A549 (cell line): ENCODE measurements around the gene PI4K2A.

Experiments
- CBX8 ChIP-seq: fragments of 200-600 bp; sonication (generic); IDR thresholded peaks from 2 replicates; pipeline ENCODE4 v1.6.1; 2016
- CHD2 ChIP-seq: fragments of 150-350 bp; IDR thresholded peaks from 2 replicates; pipeline ENCODE4 v1.6.1; 2014; ENCODE audit warnings: low read length; ENCODE audit not compliant: partially characterized antibody
- KDM5A ChIP-seq: fragments of 200-600 bp; sonication (generic); IDR thresholded peaks from 2 replicates; pipeline ENCODE4 v1.6.1; 2016; ENCODE audit warnings: antibody characterized with exemption, mild to moderate bottlenecking
- MAFK ChIP-seq: fragments of 450-650 bp; IDR thresholded peaks from 2 replicates; pipeline ENCODE4 v1.6.1; 2014; ENCODE audit not compliant: partially characterized antibody
- NR3C1 ChIP-seq: fragments of >200 bp; sonication (Bioruptor Twin); formaldehyde crosslinking; IDR thresholded peaks from 3 replicates; pipeline ENCODE4 v1.6.1; 2017
- POLR2A ChIP-seq: IDR thresholded peaks from 2 replicates; pipeline ENCODE4 v1.6.1; 2012; ENCODE audit warnings: mild to moderate bottlenecking, low read length
- RAD21 ChIP-seq, 2 experiments: fragments of >200 bp in 1 of 2; sonication (Bioruptor Twin) in 1 of 2; formaldehyde crosslinking in 1 of 2; IDR thresholded peaks in 1 of 2; conservative IDR thresholded peaks in 1 of 2; 2 replicates in 1 of 2; 3 replicates in 1 of 2; pipeline ENCODE4 v1.6.1; 2012 to 2018; ENCODE audit warnings: inconsistent platforms in 1 of 2
- RNF2 ChIP-seq: fragments of 200-600 bp; sonication (generic); IDR thresholded peaks from 2 replicates; pipeline ENCODE4 v1.6.1; 2016; ENCODE audit warnings: low read depth, mild to moderate bottlenecking, antibody characterized with exemption, moderate library complexity, borderline replicate concordance
- TF ChIP-seq, protein P1 (sequence below): fragments of >200 bp; sonication (Bioruptor Twin); formaldehyde crosslinking; IDR thresholded peaks from 3 replicates; pipeline ENCODE4 v1.5.1; 2016
- TF ChIP-seq, protein P2 (sequence below): IDR thresholded peaks from 2 replicates; pipeline ENCODE4 v1.6.1; 2012
- TF ChIP-seq, protein P3 (sequence below): fragments of 250-450 bp; sonication (Bioruptor Pico); IDR thresholded peaks from 2 replicates; pipeline ENCODE4 v1.5.0; 2020; ENCODE audit warnings: low read depth, mild to moderate bottlenecking, moderate library complexity
- TF ChIP-seq, protein P4 (sequence below): fragments of 150-350 bp; IDR thresholded peaks from 2 replicates; pipeline ENCODE4 v1.6.1; 2014; ENCODE audit warnings: low read depth, mild to moderate bottlenecking, low read length
- TF ChIP-seq, protein P5 (sequence below): fragments of 450-650 bp; IDR thresholded peaks from 2 replicates; pipeline ENCODE4 v1.6.1; 2014; ENCODE audit warnings: antibody characterized with exemption

DNA sequence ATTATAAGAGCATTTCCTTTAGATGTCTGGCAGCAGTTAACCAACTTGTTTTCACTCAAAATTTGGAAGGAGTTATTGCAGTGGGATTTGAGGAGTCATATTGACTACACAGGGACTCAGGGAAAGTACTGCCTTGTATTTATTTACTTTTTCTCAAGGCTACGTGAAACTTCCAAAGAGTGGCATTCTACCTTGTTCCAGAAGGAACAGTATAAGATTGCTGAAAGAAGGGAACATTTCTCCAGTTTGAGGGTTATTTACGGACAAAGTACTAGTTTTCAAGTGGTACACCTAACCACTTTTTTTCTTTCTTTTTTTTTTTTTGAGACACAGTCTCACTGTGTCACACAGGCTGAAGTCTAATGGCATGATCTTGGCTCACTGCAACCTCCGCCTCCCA lies 12.2 kb upstream of the PI4K2A start:
- TF ChIP-seq, protein P1, sequence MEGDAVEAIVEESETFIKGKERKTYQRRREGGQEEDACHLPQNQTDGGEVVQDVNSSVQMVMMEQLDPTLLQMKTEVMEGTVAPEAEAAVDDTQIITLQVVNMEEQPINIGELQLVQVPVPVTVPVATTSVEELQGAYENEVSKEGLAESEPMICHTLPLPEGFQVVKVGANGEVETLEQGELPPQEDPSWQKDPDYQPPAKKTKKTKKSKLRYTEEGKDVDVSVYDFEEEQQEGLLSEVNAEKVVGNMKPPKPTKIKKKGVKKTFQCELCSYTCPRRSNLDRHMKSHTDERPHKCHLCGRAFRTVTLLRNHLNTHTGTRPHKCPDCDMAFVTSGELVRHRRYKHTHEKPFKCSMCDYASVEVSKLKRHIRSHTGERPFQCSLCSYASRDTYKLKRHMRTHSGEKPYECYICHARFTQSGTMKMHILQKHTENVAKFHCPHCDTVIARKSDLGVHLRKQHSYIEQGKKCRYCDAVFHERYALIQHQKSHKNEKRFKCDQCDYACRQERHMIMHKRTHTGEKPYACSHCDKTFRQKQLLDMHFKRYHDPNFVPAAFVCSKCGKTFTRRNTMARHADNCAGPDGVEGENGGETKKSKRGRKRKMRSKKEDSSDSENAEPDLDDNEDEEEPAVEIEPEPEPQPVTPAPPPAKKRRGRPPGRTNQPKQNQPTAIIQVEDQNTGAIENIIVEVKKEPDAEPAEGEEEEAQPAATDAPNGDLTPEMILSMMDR, result no peak
- TF ChIP-seq RNF2 (no peak), RAD21 (conservative IDR thresholded peaks at IDR 0.05 in 1 of 2, IDR thresholded peaks at IDR 0.05 in 1 of 2) (no peak), CHD2 (no peak), NR3C1 (no peak), CBX8 (no peak), POLR2A (no peak), MAFK (no peak), KDM5A (no peak)
- TF ChIP-seq, protein P2, sequence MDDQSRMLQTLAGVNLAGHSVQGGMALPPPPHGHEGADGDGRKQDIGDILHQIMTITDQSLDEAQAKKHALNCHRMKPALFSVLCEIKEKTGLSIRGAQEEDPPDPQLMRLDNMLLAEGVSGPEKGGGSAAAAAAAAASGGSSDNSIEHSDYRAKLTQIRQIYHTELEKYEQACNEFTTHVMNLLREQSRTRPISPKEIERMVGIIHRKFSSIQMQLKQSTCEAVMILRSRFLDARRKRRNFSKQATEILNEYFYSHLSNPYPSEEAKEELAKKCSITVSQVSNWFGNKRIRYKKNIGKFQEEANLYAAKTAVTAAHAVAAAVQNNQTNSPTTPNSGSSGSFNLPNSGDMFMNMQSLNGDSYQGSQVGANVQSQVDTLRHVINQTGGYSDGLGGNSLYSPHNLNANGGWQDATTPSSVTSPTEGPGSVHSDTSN, result no peak
- TF ChIP-seq, protein P3, sequence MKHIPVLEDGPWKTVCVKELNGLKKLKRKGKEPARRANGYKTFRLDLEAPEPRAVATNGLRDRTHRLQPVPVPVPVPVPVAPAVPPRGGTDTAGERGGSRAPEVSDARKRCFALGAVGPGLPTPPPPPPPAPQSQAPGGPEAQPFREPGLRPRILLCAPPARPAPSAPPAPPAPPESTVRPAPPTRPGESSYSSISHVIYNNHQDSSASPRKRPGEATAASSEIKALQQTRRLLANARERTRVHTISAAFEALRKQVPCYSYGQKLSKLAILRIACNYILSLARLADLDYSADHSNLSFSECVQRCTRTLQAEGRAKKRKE, result no peak
- TF ChIP-seq, protein P4, sequence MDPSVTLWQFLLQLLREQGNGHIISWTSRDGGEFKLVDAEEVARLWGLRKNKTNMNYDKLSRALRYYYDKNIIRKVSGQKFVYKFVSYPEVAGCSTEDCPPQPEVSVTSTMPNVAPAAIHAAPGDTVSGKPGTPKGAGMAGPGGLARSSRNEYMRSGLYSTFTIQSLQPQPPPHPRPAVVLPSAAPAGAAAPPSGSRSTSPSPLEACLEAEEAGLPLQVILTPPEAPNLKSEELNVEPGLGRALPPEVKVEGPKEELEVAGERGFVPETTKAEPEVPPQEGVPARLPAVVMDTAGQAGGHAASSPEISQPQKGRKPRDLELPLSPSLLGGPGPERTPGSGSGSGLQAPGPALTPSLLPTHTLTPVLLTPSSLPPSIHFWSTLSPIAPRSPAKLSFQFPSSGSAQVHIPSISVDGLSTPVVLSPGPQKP, result no peak
- TF ChIP-seq, protein P5, sequence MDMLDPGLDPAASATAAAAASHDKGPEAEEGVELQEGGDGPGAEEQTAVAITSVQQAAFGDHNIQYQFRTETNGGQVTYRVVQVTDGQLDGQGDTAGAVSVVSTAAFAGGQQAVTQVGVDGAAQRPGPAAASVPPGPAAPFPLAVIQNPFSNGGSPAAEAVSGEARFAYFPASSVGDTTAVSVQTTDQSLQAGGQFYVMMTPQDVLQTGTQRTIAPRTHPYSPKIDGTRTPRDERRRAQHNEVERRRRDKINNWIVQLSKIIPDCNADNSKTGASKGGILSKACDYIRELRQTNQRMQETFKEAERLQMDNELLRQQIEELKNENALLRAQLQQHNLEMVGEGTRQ, result no peak
